Right renal pelvis (tissue), 4 donors: ENCODE data around the gene SLC6A12. TPM values are rescaled to one million over a fixed set of nuclear protein-coding genes. Genes with fewer than 3 reads are reported as not detected.
"Not testable (repeated sequence)": the region's sequence is repeated elsewhere in the genome, so short reads cannot be mapped to it uniquely, and the experiment has no call there.

Experiments
- DNase-seq, 4 donors: peaks; one replicate each; pipeline ENCODE4 v3.0.0-alpha.2; 2013; ENCODE audit warnings: low read depth in 4 of 4, low spot score in 3 of 4, missing footprints in 1 of 4
- polyA plus RNA-seq, 4 donors: library from polyadenylated mRNA; unstranded; fragments of 120-200 nt; gene quantifications; one replicate each; pipeline ENCODE4 v1.2.1, GENCODE V29; 2013; ENCODE audit not compliant: insufficient read length in 4 of 4

Gene SLC6A12
- polyA plus RNA-seq, 4 donors, result 14.0 to 18.5 (median 15.3) TPM

- not testable (repeated sequence) for DNase-seq
Measured at GRCh38 chr12:235967-236366, 22.0 kb upstream of the SLC6A12 start.

GRCh38 chr12:234891-235415, 21.0 kb upstream of the SLC6A12 start:
- DNase-seq, result no peak

- DNase-seq, result no peak
Measured at GRCh38 chr12:234019-234418, 20.1 kb upstream of the SLC6A12 start.

GRCh38 chr12:233615-233968, 19.6 kb upstream of the SLC6A12 start:
- DNase-seq, result no peak

- no peak for DNase-seq
Measured at GRCh38 chr12:232731-233614, 19.0 kb upstream of the SLC6A12 start.

- DNase-seq, result no peak
Measured at GRCh38 chr12:230925-231671, 17.1 kb upstream of the SLC6A12 start.

- DNase-seq, result no peak
Measured at GRCh38 chr12:229441-230191, 15.7 kb upstream of the SLC6A12 start.

GRCh38 chr12:228846-229200, 14.9 kb upstream of the SLC6A12 start:
- DNase-seq, result no peak

GRCh38 chr12:227923-228845, 14.2 kb upstream of the SLC6A12 start:
- no peak for DNase-seq

GRCh38 chr12:227286-227915, 13.4 kb upstream of the SLC6A12 start:
- no peak for DNase-seq

- DNase-seq, result no peak
Measured at GRCh38 chr12:226401-226800, 12.4 kb upstream of the SLC6A12 start.

GRCh38 chr12:225012-225411, 11.1 kb upstream of the SLC6A12 start:
- no peak for DNase-seq

GRCh38 chr12:224330-224729, 10.4 kb upstream of the SLC6A12 start:
- no peak for DNase-seq

GRCh38 chr12:223841-224240, 9.9 kb upstream of the SLC6A12 start:
- no peak for DNase-seq

- no peak for DNase-seq
Measured at GRCh38 chr12:221736-222135, 7.8 kb upstream of the SLC6A12 start.

GRCh38 chr12:220946-221550, 7.1 kb upstream of the SLC6A12 start:
- no peak for DNase-seq

- DNase-seq, result no peak
Measured at GRCh38 chr12:220491-220890, 6.5 kb upstream of the SLC6A12 start.

- peak in 1 of 4 donors; percentile 52 for DNase-seq
Measured at GRCh38 chr12:219891-220352, 6.0 kb upstream of the SLC6A12 start.
